ENCODE measurements around the gene SNTG2.
"Not testable (repeated sequence)": the region's sequence is repeated elsewhere in the genome, so short reads cannot be mapped to it uniquely, and the experiment has no call there.

SNTG2 gene

GRCh38 chr2:1341404-1342120 is 390.9 kb downstream of the SNTG2 start:
- no peak for DNase-seq

GRCh38 chr2:1348789-1349188 is 398.1 kb downstream of the SNTG2 start:
- no peak for DNase-seq

- DNase-seq = no peak
Measured at GRCh38 chr2:1350111-1350510, 399.5 kb downstream of the SNTG2 start.

- no peak for DNase-seq
Measured at GRCh38 chr2:1353124-1353523, 402.5 kb downstream of the SNTG2 start.

GRCh38 chr2:1353543-1353942 is 402.9 kb downstream of the SNTG2 start:
- DNase-seq = no peak

- DNase-seq = no peak
Measured at GRCh38 chr2:1360144-1360543, 409.5 kb downstream of the SNTG2 start.

GRCh38 chr2:1360557-1361250 is 410.1 kb downstream of the SNTG2 start:
- DNase-seq = no peak

- DNase-seq = no peak
Measured at GRCh38 chr2:1363367-1363766, 412.7 kb downstream of the SNTG2 start.

- no peak for DNase-seq
Measured at GRCh38 chr2:1366546-1367134, 416.0 kb downstream of the SNTG2 start.

GRCh38 chr2:1367601-1368000 is 417.0 kb downstream of the SNTG2 start:
- DNase-seq = no peak

- no peak for DNase-seq
Measured at GRCh38 chr2:1369905-1370304, 419.3 kb downstream of the SNTG2 start.

- DNase-seq = no peak
Measured at GRCh38 chr2:1370461-1370860, 419.8 kb downstream of the SNTG2 start.

- no peak for DNase-seq
Measured at GRCh38 chr2:1371082-1371481, 420.4 kb downstream of the SNTG2 start.

- DNase-seq = no peak
Measured at GRCh38 chr2:1373830-1374229, 423.2 kb downstream of the SNTG2 start.

GRCh38 chr2:1374287-1374686 is 423.6 kb downstream of the SNTG2 start:
- no peak for DNase-seq

GRCh38 chr2:1375794-1376193 is 425.1 kb downstream of the SNTG2 start:
- no peak for DNase-seq

- no peak for DNase-seq
Measured at GRCh38 chr2:1377473-1377872, 426.8 kb downstream of the SNTG2 start.

- no peak for DNase-seq
Measured at GRCh38 chr2:1378456-1379150, 428.0 kb downstream of the SNTG2 start.

GRCh38 chr2:1381644-1382043 is 431.0 kb downstream of the SNTG2 start:
- DNase-seq = no peak

GRCh38 chr2:1387954-1388725 is 437.5 kb downstream of the SNTG2 start:
- not testable (repeated sequence) for DNase-seq

GRCh38 chr2:1390118-1390517 is 439.5 kb downstream of the SNTG2 start:
- not testable (repeated sequence) for DNase-seq

GRCh38 chr2:1393321-1393720 is 442.7 kb downstream of the SNTG2 start:
- no peak for DNase-seq

Measured in GOT3 (cell line).